DMS114 treated with DMSO at 0.1 percent for 48 hours (cell line): ENCODE measurements around the gene GRIP2.

Experiments
- DNase-seq: peaks from one replicate; lab custom pipeline; 2025; ENCODE audit not compliant: unreplicated experiment; lab: John Stamatoyannopoulos, UW

The GRIP2 gene

GRCh38 chr3:14471690-14472089 lies 68.5 kb downstream of the GRIP2 start:
- no peak for DNase-seq

GRCh38 chr3:14471016-14471415 lies 69.1 kb downstream of the GRIP2 start:
- DNase-seq = no peak

DNA sequence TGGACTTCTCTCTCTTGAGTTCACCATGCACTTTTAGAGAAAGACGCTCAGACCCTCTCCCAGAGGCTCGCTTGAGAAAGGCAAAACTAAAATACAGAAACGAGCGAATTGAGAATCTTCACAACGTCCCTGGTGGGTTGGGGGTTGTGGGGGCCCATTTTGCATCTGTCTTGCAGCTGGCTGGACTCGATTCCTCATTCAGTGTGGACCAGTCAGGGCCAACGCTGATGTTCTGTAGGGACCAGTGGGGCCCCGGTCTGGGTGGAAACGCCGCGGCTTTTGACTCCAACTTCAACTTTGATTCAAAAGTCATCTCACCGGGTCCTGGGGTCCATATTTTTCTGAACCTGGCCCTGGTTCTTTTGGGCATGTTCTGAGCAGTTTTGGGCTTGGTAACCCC lies 69.7 kb downstream of the GRIP2 start:
- DNase-seq = no peak

GRCh38 chr3:14468621-14468981 lies 71.5 kb downstream of the GRIP2 start:
- no peak for DNase-seq

DNA sequence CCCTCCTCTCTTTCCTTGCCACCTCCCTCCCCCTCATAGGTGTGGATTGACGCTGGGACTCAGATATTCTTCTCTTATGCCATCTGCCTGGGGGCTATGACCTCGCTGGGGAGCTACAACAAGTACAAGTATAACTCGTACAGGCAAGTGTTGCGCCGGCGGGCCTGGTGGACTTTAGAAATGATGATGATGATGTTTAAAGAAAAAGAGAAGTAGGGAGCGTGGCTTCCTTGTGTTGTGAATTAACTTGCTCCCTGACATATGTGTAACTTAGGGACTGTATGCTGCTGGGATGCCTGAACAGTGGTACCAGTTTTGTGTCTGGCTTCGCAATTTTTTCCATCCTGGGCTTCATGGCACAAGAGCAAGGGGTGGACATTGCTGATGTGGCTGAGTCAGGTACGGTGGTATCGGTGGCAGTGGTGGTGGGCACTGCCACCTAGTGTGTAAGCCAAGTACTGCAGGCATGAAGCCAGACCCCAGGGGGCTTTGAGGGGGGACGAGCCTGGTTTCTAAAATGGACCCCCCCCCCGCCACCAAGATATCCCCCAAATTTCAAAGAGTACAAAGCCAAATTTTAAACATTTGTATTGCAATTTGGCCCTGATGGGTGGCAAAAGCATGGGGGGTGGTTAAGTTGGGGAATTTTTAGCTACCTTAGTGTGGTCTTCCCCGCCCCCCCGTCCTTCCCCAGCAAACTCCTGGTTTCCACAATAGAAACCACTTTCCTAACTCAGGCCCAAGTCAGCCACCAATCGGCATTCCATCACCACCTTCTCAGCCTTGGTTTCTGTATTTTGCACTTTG lies 72.1 kb downstream of the GRIP2 start:
- peak; percentile 14 for DNase-seq

GRCh38 chr3:14466179-14466903 lies 73.8 kb downstream of the GRIP2 start:
- no peak for DNase-seq

- no peak for DNase-seq
Observed at GRCh38 chr3:14465425-14465824, 74.7 kb downstream of the GRIP2 start.

DNA sequence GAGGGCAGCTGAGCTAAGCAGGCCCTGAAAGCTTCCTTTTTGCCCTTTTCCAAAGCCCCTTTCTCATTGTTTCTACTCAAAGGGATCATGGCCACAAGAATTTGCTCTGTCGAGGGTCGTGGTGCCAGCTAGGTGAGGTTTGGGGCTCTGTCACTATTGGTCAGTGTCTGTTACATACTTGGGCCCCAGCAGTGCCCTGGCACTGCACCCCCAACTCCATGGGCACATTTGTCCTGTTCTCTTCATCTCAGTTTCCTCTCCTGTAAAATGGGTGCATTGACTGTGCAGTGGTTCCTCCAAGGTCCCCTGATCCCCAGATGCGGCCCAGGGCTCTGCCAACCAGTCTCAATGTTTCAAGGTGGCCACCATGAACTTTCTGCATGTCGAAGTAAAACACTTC lies 75.6 kb downstream of the GRIP2 start:
- no peak for DNase-seq

GRCh38 chr3:14464141-14464465 lies 76.0 kb downstream of the GRIP2 start:
- DNase-seq = no peak

- no peak for DNase-seq
Observed at GRCh38 chr3:14463330-14464140, 76.6 kb downstream of the GRIP2 start.

- DNase-seq = no peak
Observed at GRCh38 chr3:14462738-14463137, 77.4 kb downstream of the GRIP2 start.

GRCh38 chr3:14461748-14462324 lies 78.3 kb downstream of the GRIP2 start:
- peak; percentile 46 for DNase-seq

- DNase-seq = no peak
Observed at GRCh38 chr3:14461006-14461747, 79.0 kb downstream of the GRIP2 start.

GRCh38 chr3:14460342-14461005 lies 79.7 kb downstream of the GRIP2 start:
- DNase-seq = no peak

DNA sequence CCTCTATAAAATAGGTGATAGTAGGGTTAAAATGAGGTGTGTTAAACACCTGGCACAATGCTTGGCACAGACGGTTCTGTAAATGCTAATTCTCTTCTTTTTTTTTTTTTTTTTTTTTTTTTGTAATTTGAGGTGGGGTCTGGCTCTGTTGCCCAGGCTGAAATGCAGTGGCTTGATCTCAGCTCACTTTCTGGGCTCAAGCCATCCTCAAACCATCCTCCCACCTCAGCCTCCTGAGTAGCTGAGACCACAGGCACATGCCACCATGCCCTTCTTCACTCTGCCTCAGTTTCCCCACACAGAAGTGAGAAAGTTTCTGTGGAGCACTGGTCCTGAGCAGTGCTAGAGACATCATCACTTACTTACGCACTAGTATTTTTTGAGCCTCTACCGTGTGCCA lies 80.4 kb downstream of the GRIP2 start:
- no peak for DNase-seq

- no peak for DNase-seq
Observed at GRCh38 chr3:14459384-14459783, 80.8 kb downstream of the GRIP2 start.

GRCh38 chr3:14458434-14459275 lies 81.5 kb downstream of the GRIP2 start:
- no peak for DNase-seq

- DNase-seq = no peak
Observed at GRCh38 chr3:14457999-14458398, 82.1 kb downstream of the GRIP2 start.

DNA sequence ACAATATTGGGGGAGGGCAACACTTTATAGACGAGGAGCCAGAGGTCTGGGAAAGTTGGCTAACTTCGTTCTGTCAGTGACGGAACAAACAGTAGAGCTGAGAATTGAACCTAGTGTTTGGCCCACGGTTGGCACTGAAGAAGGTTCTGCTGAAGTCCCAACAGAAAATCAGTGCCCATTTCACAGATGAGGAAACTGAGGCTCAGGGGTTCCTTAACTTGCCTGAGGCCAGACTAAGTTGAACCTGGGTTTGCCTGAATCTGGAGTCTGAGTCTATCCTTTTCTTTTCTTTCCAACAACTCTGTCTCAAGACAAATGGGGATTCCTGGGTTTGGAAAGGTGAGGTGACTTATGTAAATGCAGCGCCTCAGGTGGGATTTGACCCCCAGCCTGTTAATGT lies 82.7 kb downstream of the GRIP2 start:
- no peak for DNase-seq
